GM18499 (cell line): Measurements from ENCODE around the gene SLC46A2.

ENCODE experiments used
- ATAC-seq: cut with Tn5 transposase; IDR thresholded peaks from one replicate; pipeline ENCODE4 v1.9.1; 2021; ENCODE audit warnings: moderate number of reproducible peaks; ENCODE audit not compliant: insufficient read depth, unreplicated experiment

Gene SLC46A2

DNA sequence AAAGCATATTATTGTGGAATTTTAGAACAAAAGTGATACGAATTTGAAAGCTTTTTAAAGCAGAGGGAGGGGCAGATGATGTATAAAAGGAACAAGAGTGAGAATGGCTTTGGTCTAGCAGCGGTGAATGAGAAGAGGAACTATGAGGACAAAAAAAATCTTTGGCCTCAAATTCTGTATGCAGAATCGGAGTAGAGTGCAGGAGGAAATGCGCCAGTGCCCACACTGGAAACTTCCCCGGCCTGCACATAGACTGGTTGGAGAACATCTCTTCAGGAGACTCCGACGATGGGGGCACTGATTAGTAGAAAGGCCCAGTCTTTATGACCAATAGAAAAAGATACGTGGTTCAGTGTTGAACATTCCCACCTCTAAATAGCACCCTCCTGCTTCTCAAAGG is 51.3 kb downstream of the SLC46A2 start:
- ATAC-seq = no peak

DNA sequence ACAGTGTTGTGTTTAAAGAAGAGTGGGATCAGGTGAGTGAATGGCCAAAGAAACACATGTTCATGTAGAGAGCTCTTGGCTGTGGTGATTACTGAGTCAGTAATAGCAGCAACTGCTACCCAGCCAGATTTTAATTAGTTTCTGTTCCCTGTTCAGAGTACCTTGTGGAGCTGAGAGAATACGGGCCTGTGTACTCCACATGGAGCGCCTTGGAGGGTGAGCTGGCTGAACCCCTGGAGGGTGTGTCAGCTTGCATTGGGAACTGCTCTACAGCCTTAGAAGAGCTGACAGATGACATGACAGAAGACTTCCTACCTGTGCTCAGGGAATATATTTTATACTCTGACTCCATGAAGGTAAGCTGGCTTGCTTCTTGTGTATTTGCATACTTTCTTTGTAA is 52.3 kb downstream of the SLC46A2 start:
- ATAC-seq = no peak

DNA sequence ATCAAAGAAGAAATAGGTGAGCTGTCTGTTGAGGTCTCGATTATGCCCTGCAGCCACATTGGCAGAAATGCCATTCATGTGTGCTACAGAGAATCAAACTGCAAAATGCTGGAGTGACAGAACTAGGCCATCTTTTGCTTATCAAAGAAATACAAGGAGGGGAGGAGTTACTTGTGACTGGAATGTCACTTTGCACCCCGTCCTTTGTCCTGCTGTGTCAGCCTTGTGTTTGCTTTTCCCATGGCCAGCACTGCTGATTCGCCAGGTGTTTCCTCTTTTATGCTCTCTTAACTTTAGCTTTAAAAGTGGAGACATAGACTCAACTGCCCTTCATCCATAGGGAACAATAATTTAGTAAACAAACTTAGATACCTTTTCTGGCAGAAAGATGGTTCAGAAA is 54.3 kb downstream of the SLC46A2 start:
- no peak for ATAC-seq

DNA sequence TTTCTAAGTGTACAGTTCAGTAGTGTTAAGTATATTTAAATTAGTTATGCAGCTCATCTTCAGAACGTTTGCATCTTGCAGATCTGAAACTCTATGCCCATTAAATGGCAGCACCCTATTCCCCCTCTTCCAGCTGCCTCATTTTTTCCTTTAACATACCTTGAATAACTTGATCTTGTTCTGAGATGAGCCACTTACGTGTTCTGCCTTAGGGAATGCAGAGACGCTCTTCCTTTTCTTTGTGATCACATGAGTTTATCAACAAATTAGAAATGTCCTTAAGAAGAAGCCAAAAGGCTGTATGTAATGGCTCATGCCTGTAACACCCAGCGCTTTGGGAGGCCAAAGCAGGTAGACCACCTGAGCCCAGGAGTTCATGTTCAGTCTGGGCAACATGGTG is 57.6 kb downstream of the SLC46A2 start:
- no peak for ATAC-seq

DNA sequence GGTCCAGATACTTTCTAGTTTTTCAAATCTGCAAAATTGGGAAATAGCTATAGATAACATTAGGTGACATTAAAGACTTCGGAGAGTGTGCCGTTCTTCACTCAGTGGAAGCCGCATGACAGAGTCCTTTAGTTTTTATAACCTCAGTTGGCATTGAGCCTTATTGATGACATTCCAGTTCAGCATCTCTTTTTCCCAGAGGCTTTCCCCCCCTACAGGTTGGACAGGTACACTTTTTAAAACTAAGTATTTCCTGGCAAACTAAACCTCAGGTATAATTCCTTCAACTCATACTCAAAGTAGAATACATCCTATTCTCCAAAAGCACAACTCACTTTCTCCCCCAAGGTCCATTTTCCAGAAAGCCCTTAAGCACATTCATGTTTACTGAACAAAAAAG is 58.7 kb downstream of the SLC46A2 start:
- no peak for ATAC-seq

DNA sequence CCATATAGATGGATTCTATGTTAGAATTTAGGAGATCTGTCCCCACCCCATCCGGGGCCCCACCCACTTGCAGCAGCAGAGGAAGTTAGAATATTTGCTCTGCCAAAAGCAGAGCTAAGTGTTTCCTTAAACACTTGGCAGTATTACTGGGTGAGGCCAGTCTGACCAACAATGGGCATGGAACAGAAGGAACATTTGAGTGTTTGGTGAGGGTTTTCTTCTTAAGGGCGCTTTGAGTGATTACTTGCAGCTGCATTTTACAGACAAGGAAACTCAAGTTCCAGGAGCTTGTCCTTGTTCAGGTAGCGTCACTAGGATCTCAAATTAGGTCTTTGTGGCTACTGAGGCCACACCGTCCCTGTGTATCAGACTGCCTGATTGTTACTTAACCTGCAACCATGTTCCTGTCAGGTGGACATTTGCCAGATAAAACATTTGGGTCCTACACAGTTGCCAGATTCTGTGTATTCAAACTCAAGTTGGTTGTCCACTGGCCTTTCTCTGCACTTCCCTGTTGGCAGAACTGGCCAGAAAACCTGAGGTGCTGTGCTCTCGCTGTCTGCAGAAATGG is 59.3 kb downstream of the SLC46A2 start:
- ATAC-seq = no peak
